K562 (cell line): ENCODE results near the gene SCTR. TPM values are rescaled to one million over a fixed set of nuclear protein-coding genes. Genes with fewer than 3 reads are reported as not detected.
A peak's percentile ranks its signal among the peaks of the same experiment; 100 is the strongest.

Experiments
- ATAC-seq: fragments of 200-7000 bp; cut with Tn5 transposase; 3 replicates; pipeline ENCODE4 v1.9.1; 2020; ENCODE audit warnings: moderate library complexity
- BruUV-seq: library from RNA; stranded (reverse); fragments of 400-500 nt; replicated peaks from 2 replicates; lab custom pipeline; 2021; lab: Mats Ljungman, UMichigan
- CTCF ChIA-PET: fragments of 300-600 bp; formaldehyde crosslinking; extraction: SDS; loops from one replicate; lab custom pipeline; 2021; ENCODE audit warnings: low intra/inter-chr PET ratio; lab: Yijun Ruan, JAX
- POLR2A ChIA-PET: fragments of 300-600, 350-650 bp; sonication (Branson Sonifier 250); formaldehyde crosslinking; extraction: SDS; loops from one replicate; lab custom pipeline; 2021; ENCODE audit warnings: antibody characterized with exemption, inconsistent platforms; lab: Yijun Ruan, JAX
- DNase-seq, 4 experiments: peaks; one replicate each; pipeline versions ENCODE4 v3.0.0 to v3.0.0-alpha.2; 2011 to 2018; ENCODE audit warnings: low spot score in 3 of 4, mixed read lengths in 3 of 4; ENCODE audit errors: extremely low read depth in 1 of 4
- FAIRE-seq: peaks from 2 replicates; lab custom pipeline; 2011; peaks lifted over from hg19 to GRCh38; lab: Jason Lieb, UNC
- H2AFZ ChIP-seq: 2 replicates; pipeline ENCODE4 v1.6.0; 2011; ENCODE audit warnings: low read depth, low read length, control low read depth, inconsistent platforms
- H3K27ac ChIP-seq: fragments of 200-600 bp; 3 replicates; pipeline ENCODE4 v1.8.0; 2011; ENCODE audit warnings: low read depth, mild to moderate bottlenecking, control low read depth, inconsistent platforms, low read length, moderate library complexity, mixed read lengths; ENCODE audit errors: extremely low read depth
- H3K27me3 ChIP-seq, 2 experiments: fragments of 300-600 bp in 1 of 2; 2 replicates in 1 of 2; 3 replicates in 1 of 2; pipeline versions ENCODE4 v1.6.0 to v1.8.0; 2011; ENCODE audit warnings: inconsistent platforms in 2 of 2, low read length in 2 of 2, mild to moderate bottlenecking in 1 of 2, mixed read lengths in 1 of 2, moderate library complexity in 1 of 2; ENCODE audit not compliant: control insufficient read depth in 2 of 2, insufficient read depth in 2 of 2
- H3K36me3 ChIP-seq: fragments of 300-600 bp; 3 replicates; pipeline ENCODE4 v1.8.0; 2011; ENCODE audit warnings: mild to moderate bottlenecking, low read length, inconsistent platforms; ENCODE audit not compliant: control insufficient read depth, insufficient read depth
- H3K4me1 ChIP-seq, 2 experiments: fragments of 200-600 bp in 1 of 2; replicated peaks in 1 of 2; 2 replicates in 1 of 2; 3 replicates in 1 of 2; pipeline versions ENCODE4 v1.5.1 to v1.8.0; 2011; ENCODE audit warnings: inconsistent platforms in 2 of 2, low read length in 2 of 2, mild to moderate bottlenecking in 1 of 2, mixed read lengths in 1 of 2, moderate library complexity in 1 of 2; ENCODE audit not compliant: control insufficient read depth in 2 of 2, insufficient read depth in 2 of 2
- H3K4me2 ChIP-seq: 2 replicates; pipeline ENCODE4 v1.6.1; 2011; ENCODE audit warnings: low read length, control low read depth, inconsistent platforms, mixed read lengths; ENCODE audit not compliant: insufficient read depth
- H3K4me3 ChIP-seq: fragments of 200-600 bp; sonication (generic), shearing (Covaris generic); 2 replicates; pipeline ENCODE4 v1.5.1; 2016; ENCODE audit warnings: control low read depth, inconsistent platforms
- H3K79me2 ChIP-seq: fragments of 200-600 bp; 3 replicates; pipeline ENCODE4 v1.8.0; 2011; ENCODE audit warnings: low read length, inconsistent platforms; ENCODE audit not compliant: control insufficient read depth, insufficient read depth
- H3K9ac ChIP-seq, 2 experiments: 2 replicates each; pipeline versions ENCODE4 v1.6.0 to v1.6.1; 2011; ENCODE audit warnings: low read depth in 2 of 2, low read length in 2 of 2, control low read depth in 1 of 2, inconsistent platforms in 1 of 2, mild to moderate bottlenecking in 1 of 2, mixed read lengths in 1 of 2; ENCODE audit not compliant: insufficient read depth in 1 of 2
- H3K9me1 ChIP-seq: one replicate; pipeline ENCODE4 v1.6.0; 2011; ENCODE audit warnings: inconsistent platforms, mild to moderate bottlenecking, low read length, moderate library complexity; ENCODE audit not compliant: control insufficient read depth, insufficient read depth
- H3K9me3 ChIP-seq: replicated peaks from 2 replicates; pipeline ENCODE4 v1.5.1; 2011; ENCODE audit warnings: low read depth, low read length, inconsistent platforms; ENCODE audit not compliant: control insufficient read depth, insufficient read depth
- H4K20me1 ChIP-seq: replicated peaks from 2 replicates; pipeline ENCODE4 v1.6.1; 2011; ENCODE audit warnings: low read length, inconsistent platforms, mixed read lengths; ENCODE audit not compliant: control insufficient read depth, insufficient read depth
- BRF2 ChIP-seq: IDR thresholded peaks from 3 replicates; pipeline ENCODE4 v1.6.1; 2011; ENCODE audit warnings: borderline replicate concordance, mild to moderate bottlenecking; ENCODE audit not compliant: insufficient read length, insufficient read depth
- DACH1 ChIP-seq: fragments of 450-650 bp; IDR thresholded peaks from 2 replicates; pipeline ENCODE4 v1.6.1; 2018; ENCODE audit not compliant: partially characterized antibody
- DIDO1 ChIP-seq: fragments of 450-650 bp; IDR thresholded peaks from 2 replicates; pipeline ENCODE4 v1.6.1; 2016; ENCODE audit warnings: low read depth, missing biosample characterization, missing genetic modification characterization
- EZH2 ChIP-seq: IDR thresholded peaks from 2 replicates; pipeline ENCODE4 v1.6.1; 2012; ENCODE audit warnings: low read depth, mild to moderate bottlenecking, inconsistent platforms, low read length, borderline replicate concordance
- FUS ChIP-seq: fragments of 200-400 bp; formaldehyde crosslinking; optimal IDR thresholded peaks from 2 replicates; pipeline ENCODE3; 2017; ENCODE audit warnings: low read depth, low read length
- SMARCC2 ChIP-seq: fragments of 450-650 bp; IDR thresholded peaks from 2 replicates; pipeline ENCODE4 v1.6.1; 2017; ENCODE audit warnings: antibody characterized with exemption, moderate library complexity, mild to moderate bottlenecking, low read depth
- SREBF1 ChIP-seq: fragments of 150-350 bp; IDR thresholded peaks from 2 replicates; pipeline ENCODE4 v1.6.1; 2014; ENCODE audit warnings: antibody characterized with exemption, low read depth, low read length, borderline replicate concordance
- TAF7 ChIP-seq: fragments of 450-650 bp; IDR thresholded peaks from 2 replicates; pipeline ENCODE4 v1.6.1; 2016; ENCODE audit warnings: missing genetic modification characterization, missing compliant biosample characterization
- WGBS: fragments of 100-300 bp; shearing (Covaris generic); methylation state at CpG from one replicate; pipeline ENCODE4 v1.1.6; 2016; ENCODE audit warnings: low coverage, mixed read lengths; ENCODE audit not compliant: insufficient coverage; ENCODE audit errors: missing lambda C conversion rate; 5-methylcytosine and 5-hydroxymethylcytosine counted together
- in situ Hi-C: fragments of 300-500 bp; cut with MboI; formaldehyde crosslinking; loops from 4 replicates; pipeline ENCODE4 v1.15.0; 2018; ENCODE audit warnings: inconsistent platforms, mixed read lengths
- intact Hi-C: fragments of 100-400 bp; cut with micrococcal nuclease; formaldehyde crosslinking; loops from 2 replicates; pipeline ENCODE4 v1.14.2; 2022
- polyA plus RNA-seq, 8 experiments: library from polyadenylated mRNA; depleted of rRNA in 4 of 8; stranded (reverse) in 5 of 8; unstranded in 3 of 8; fragments of >200 nt; fragmentation: Nextera tagmentation in 2 of 8; fragmentation: Illumina TruSeq in 1 of 8; extraction: Ambion mirVana in 2 of 8; extraction: Trizol in 1 of 8; gene quantifications; 2 replicates each; pipeline versions ENCODE4 v1.2.1 to v1.2.3, GENCODE V29; 2011 to 2014; ENCODE audit warnings: inconsistent platforms in 1 of 8, missing spikeins in 1 of 8
- total RNA-seq, 7 experiments: library from RNA; depleted of rRNA in 6 of 7; stranded (reverse); fragments of >200 nt in 6 of 7; fragmentation: Illumina TruSeq in 2 of 7; extraction: Trizol in 2 of 7; gene quantifications; 2 replicates each; pipeline versions ENCODE4 v1.2.1 to v1.2.3, GENCODE V29; 2011 to 2021; ENCODE audit warnings: low replicate concordance in 1 of 7

Gene SCTR
- total and polyA plus RNA-seq, 9 of the 15 experiments (the other 6 are each of a cell fraction or from before 2014, with no cell fraction given) = not detected

DNA sequence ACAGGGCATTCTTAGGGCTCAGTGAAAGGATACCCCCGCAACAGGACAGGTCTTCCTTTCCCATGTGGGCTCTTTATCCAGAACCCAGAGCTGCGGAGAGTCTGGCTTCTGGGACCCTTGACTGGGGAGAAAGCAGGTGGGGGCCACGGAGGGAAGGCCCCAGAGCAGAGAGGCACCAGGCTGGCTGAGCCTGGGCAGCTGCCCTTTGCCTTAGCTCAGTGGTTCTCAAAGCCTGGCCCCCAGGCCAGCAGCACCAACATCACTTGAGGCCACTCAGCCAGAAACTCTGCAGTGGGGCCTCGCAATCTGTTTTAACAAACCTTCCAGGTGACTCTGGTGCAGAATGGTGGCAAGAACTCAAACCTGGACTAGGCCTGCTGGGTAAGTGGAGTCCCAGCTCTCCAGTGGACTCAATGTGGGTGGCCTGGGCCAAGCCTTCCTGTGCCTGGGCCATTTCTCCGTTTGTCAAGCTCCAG lies 94.2 kb downstream of the SCTR start:
- in situ Hi-C loops (no loop called here), intact Hi-C loops (no loop called here)
- H3K4me3 ChIP-seq = no peak overlapping the region
- H3K9ac ChIP-seq = peak overlapping the region in 1 of 2 experiments; percentile 78; a peak in 2 of 4 replicates
- TF ChIP-seq BRF2 (no peak), TAF7 (tag) (no peak), DACH1 (no peak), DIDO1 (tag) (no peak), EZH2 (no peak), SREBF1 (no peak), FUS (no peak), SMARCC2 (no peak)
- CTCF ChIA-PET = no interaction called here
- DNase-seq = no peak
- no peak for ATAC-seq
- H3K9me1 ChIP-seq = no peaks in the 10 kb centered on the region
- WGBS = 74% methylated on average over 4 of the region's 5 CpGs
- H2AFZ ChIP-seq = no peak overlapping the region
- H3K27ac ChIP-seq = no peak overlapping the region
- peaks cover 9 to 33% of the 10 kb centered on the region in 2 experiments for H3K4me1 ChIP-seq
- H3K79me2 ChIP-seq = no peaks in the 10 kb centered on the region
- POLR2A ChIA-PET = interaction anchor here (0.6 to 1.6 kb wide), 2 partner anchors 13 to 86 kb away, joined by 3 read pairs; no protein-coding TSS in a partner anchor
- no peaks in the 10 kb centered on the region for H3K36me3 ChIP-seq
- BruUV-seq = no TSS peak
- no peak for FAIRE-seq
- H3K27me3 ChIP-seq = peaks cover 9 to 26% of the 10 kb centered on the region in 2 experiments; a peak in 4 of 5 replicates
- H3K9me3 ChIP-seq = no peaks in the 10 kb centered on the region
- 0 out of 2 replicates have a peak, but pooled peaks cover 3% of the 10 kb centered on the region for H4K20me1 ChIP-seq
- H3K4me2 ChIP-seq = no peak overlapping the region
